Mesenchymal stem cell (in vitro differentiated cells and primary cell): ENCODE data around the gene TTC1.
"Not testable (repeated sequence)": the region's sequence is repeated elsewhere in the genome, so short reads cannot be mapped to it uniquely, and the experiment has no call there.

Experiments
- DNase-seq: peaks from one replicate; pipeline ENCODE4 v3.0.0-alpha.2; 2013
- H2AFZ ChIP-seq: one replicate; pipeline ENCODE4 v1.6.1; 2013; ENCODE audit warnings: low read depth, mild to moderate bottlenecking, control low read depth, inconsistent platforms, low read length, moderate library complexity
- H2AK5ac ChIP-seq: 2 replicates; pipeline ENCODE4 v1.6.1; 2013; ENCODE audit warnings: low read length, moderate library complexity, mild to moderate bottlenecking, inconsistent platforms; ENCODE audit not compliant: severe bottlenecking
- H2BK120ac ChIP-seq: one replicate; pipeline ENCODE4 v1.6.1; 2013; ENCODE audit warnings: low read depth, mild to moderate bottlenecking, inconsistent platforms, low read length, moderate library complexity
- H2BK12ac ChIP-seq, 2 experiments: one replicate each; pipeline ENCODE4 v1.6.1; 2013; ENCODE audit warnings: inconsistent platforms in 2 of 2, low read length in 2 of 2, mild to moderate bottlenecking in 2 of 2, moderate library complexity in 2 of 2, control low read depth in 1 of 2
- H2BK15ac ChIP-seq: one replicate; pipeline ENCODE4 v1.6.1; 2013; ENCODE audit warnings: mild to moderate bottlenecking, low read depth, inconsistent platforms; ENCODE audit not compliant: poor library complexity, severe bottlenecking
- H2BK5ac ChIP-seq: 2 replicates; pipeline ENCODE4 v1.6.1; 2013; ENCODE audit warnings: low read depth, mild to moderate bottlenecking, low read length, control low read depth, inconsistent platforms; ENCODE audit not compliant: poor library complexity, severe bottlenecking
- H3K14ac ChIP-seq, 2 experiments: one replicate each; pipeline ENCODE4 v1.6.1; 2013; ENCODE audit warnings: inconsistent platforms in 2 of 2, low read length in 2 of 2, control low read depth in 1 of 2, mild to moderate bottlenecking in 1 of 2, moderate library complexity in 1 of 2
- H3K18ac ChIP-seq, 2 experiments: one replicate each; pipeline ENCODE4 v1.6.1; 2013; ENCODE audit warnings: inconsistent platforms in 2 of 2, low read length in 2 of 2, control low read depth in 1 of 2, low read depth in 1 of 2, mild to moderate bottlenecking in 1 of 2
- H3K23ac ChIP-seq, 2 experiments: one replicate each; pipeline ENCODE4 v1.6.1; 2013; ENCODE audit warnings: inconsistent platforms in 2 of 2, low read length in 2 of 2, mild to moderate bottlenecking in 2 of 2, moderate library complexity in 2 of 2, control low read depth in 1 of 2
- H3K27ac ChIP-seq: 2 replicates; pipeline ENCODE4 v1.5.1; 2013; ENCODE audit warnings: mild to moderate bottlenecking, moderate library complexity, low read length, control low read depth, inconsistent platforms; ENCODE audit not compliant: poor library complexity, severe bottlenecking
- H3K27me3 ChIP-seq, 2 experiments: 2 replicates each; pipeline versions ENCODE4 v1.6.1 to v1.7.0; 2013; ENCODE audit warnings: low read length in 2 of 2, mild to moderate bottlenecking in 2 of 2, moderate library complexity in 2 of 2, control low read depth in 1 of 2, inconsistent platforms in 1 of 2; ENCODE audit not compliant: control insufficient read depth in 1 of 2, insufficient read depth in 1 of 2
- H3K36me3 ChIP-seq, 2 experiments: 2 replicates each; pipeline versions ENCODE4 v1.6.1 to v1.7.0; 2013; ENCODE audit warnings: low read length in 2 of 2, control low read depth in 1 of 2, inconsistent platforms in 1 of 2, low read depth in 1 of 2, mild to moderate bottlenecking in 1 of 2; ENCODE audit not compliant: insufficient read depth in 2 of 2, control insufficient read depth in 1 of 2
- H3K4ac ChIP-seq, 2 experiments: one replicate each; pipeline ENCODE4 v1.6.1; 2013; ENCODE audit warnings: inconsistent platforms in 2 of 2, low read length in 2 of 2, mild to moderate bottlenecking in 2 of 2, moderate library complexity in 2 of 2, control low read depth in 1 of 2, low read depth in 1 of 2
- H3K4me1 ChIP-seq: 2 replicates; pipeline ENCODE4 v1.6.1; 2013; ENCODE audit warnings: low read depth, low read length, control low read depth; ENCODE audit not compliant: control insufficient read depth, insufficient read depth
- H3K4me2 ChIP-seq: 2 replicates; pipeline ENCODE4 v1.6.1; 2013; ENCODE audit warnings: low read length, mild to moderate bottlenecking, inconsistent platforms; ENCODE audit not compliant: poor library complexity, severe bottlenecking
- H3K4me3 ChIP-seq, 2 experiments: 2 replicates each; pipeline versions ENCODE4 v1.5.1 to v1.7.0; 2013; ENCODE audit warnings: low read length in 2 of 2, mild to moderate bottlenecking in 2 of 2, control low read depth in 1 of 2, low read depth in 1 of 2; ENCODE audit not compliant: insufficient read depth in 1 of 2
- H3K79me1 ChIP-seq: replicated peaks from 2 replicates; pipeline ENCODE4 v1.6.1; 2013; ENCODE audit warnings: mild to moderate bottlenecking, control low read depth, low read length, inconsistent platforms; ENCODE audit not compliant: poor library complexity, severe bottlenecking
- H3K9ac ChIP-seq: 2 replicates; pipeline ENCODE4 v1.7.0; 2013; ENCODE audit warnings: mild to moderate bottlenecking, low read length, moderate library complexity
- H3K9me3 ChIP-seq: 2 replicates; pipeline ENCODE4 v1.7.0; 2013; ENCODE audit warnings: mild to moderate bottlenecking, low read length; ENCODE audit not compliant: control insufficient read depth
- H4K8ac ChIP-seq: one replicate; pipeline ENCODE4 v1.6.1; 2013; ENCODE audit warnings: inconsistent platforms, mild to moderate bottlenecking, low read length, moderate library complexity
- H4K91ac ChIP-seq: one replicate; pipeline ENCODE4 v1.6.1; 2013; ENCODE audit warnings: mild to moderate bottlenecking, low read length, inconsistent platforms
- WGBS: methylation state at CpG from one replicate; pipeline ENCODE4 v1.1.7; 2013; ENCODE audit warnings: mixed read lengths; 5-methylcytosine and 5-hydroxymethylcytosine counted together

The TTC1 gene

DNA sequence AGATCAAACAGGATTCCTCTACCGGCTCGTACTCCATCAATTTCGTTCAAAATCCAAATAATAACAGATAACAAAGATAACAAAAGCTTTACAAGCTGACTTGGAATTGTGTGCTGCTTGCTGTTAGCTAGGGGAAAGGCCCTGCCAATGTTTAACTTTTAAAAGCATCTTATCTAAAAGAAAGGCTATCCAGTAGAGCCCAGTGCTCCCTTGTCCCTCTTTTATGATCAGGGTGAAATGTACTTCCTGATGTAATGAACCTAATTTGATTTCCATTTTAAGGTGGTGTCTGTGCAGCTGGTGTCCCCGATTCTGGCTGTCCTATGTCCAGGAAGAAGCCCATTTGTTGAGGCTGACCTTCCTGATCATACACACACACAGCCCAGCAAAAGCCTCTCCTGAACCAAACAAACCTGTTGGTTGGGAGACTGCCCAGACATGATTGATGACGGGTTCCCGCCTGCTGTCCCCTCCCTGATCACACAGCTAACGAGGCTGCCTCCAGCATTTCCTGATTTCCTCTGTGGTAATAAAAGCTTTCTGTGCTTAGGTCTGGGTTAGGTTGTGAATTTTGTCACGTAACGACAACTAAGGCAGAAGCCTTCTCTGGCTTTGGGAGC lies 56.2 kb downstream of the TTC1 start:
- H4K91ac ChIP-seq: no peak overlapping the region
- no peaks in the 10 kb centered on the region for H3K27me3 ChIP-seq
- H2AK5ac ChIP-seq: no peak overlapping the region
- peak overlapping the region in 1 of 2 experiments; percentile 53 for H3K18ac ChIP-seq
- no peak overlapping the region for H3K4ac ChIP-seq
- H3K36me3 ChIP-seq: peaks cover 32 to 52% of the 10 kb centered on the region in 2 experiments
- WGBS: 34% methylated on average over 9 of the region's 9 CpGs
- H3K4me3 ChIP-seq: no peak overlapping the region
- no peak overlapping the region for H2AFZ ChIP-seq
- no peaks in the 10 kb centered on the region for H3K9me3 ChIP-seq
- H2BK15ac ChIP-seq: no peak overlapping the region
- H2BK5ac ChIP-seq: no peak overlapping the region
- H2BK120ac ChIP-seq: no peak overlapping the region
- H2BK12ac ChIP-seq: peak overlapping the region in 1 of 2 experiments; percentile 17
- DNase-seq: no peak
- no peak overlapping the region for H3K14ac ChIP-seq
- peaks cover 2% of the 10 kb centered on the region for H3K4me1 ChIP-seq
- no peak overlapping the region for H3K23ac ChIP-seq
- no peak overlapping the region for H3K9ac ChIP-seq
- H3K27ac ChIP-seq: no peak overlapping the region
- peaks cover 8% of the 10 kb centered on the region for H3K79me1 ChIP-seq
- H4K8ac ChIP-seq: no peak overlapping the region
- no peak overlapping the region for H3K4me2 ChIP-seq

DNA sequence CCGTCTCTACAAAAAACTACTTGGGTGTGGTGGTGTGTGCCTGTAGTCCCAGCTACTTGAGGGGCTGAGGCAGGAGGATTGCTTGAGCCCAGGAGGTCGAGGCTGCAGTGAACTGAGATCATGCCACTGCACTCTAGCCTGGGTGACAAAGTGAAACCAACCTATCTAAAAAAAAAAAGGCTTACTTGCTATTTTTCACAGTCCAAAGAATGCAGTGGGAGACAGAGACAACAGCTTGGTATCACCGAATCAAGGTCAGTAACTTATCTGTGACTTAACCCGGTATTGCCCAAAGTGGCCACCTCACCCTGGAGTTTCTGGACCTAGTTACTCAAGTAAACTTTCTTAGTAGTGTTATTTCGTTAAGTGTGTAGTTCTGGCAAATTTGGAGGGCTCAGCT lies 60.2 kb downstream of the TTC1 start:
- H2AK5ac ChIP-seq, H3K14ac ChIP-seq, H4K8ac ChIP-seq, H3K27ac ChIP-seq, H2BK120ac ChIP-seq, H2BK15ac ChIP-seq, H2BK5ac ChIP-seq, H3K4me2 ChIP-seq, H3K4me3 ChIP-seq, H3K18ac ChIP-seq, H3K9ac ChIP-seq, H2BK12ac ChIP-seq, H3K4ac ChIP-seq, DNase-seq, H3K23ac ChIP-seq, H3K27me3 ChIP-seq, H3K9me3 ChIP-seq, H3K79me1 ChIP-seq, H2AFZ ChIP-seq, H4K91ac ChIP-seq, H3K4me1 ChIP-seq: not testable (repeated sequence)
- H3K36me3 ChIP-seq: peaks cover 12 to 31% of the 10 kb centered on the region in 2 experiments
- WGBS: 98% methylated on average over 4 of the region's 5 CpGs

DNA sequence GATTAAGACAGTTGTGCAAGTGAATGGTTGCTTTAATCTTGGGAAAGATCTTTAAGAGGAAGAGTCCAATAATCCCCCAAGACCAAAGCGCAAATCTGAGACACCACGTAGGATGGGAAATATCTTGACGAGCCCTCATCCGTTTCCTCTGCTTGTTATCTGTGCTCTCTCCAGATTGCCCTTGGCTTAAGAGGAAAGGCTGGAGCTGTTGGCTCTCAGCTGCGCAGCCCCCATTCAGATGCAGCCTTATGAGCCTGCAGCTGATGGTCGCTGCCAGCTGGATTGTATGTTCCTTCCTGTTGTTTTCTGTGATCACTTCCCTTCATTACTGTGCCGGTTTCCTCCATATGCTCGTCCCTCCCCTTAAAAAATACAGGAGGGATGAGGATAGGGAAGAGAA lies 62.6 kb downstream of the TTC1 start:
- Histone ChIP-seq H2AK5ac (no peak overlapping the region), H2BK5ac (no peak overlapping the region), H3K23ac (no peak overlapping the region), H3K79me1 (no peaks in the 10 kb centered on the region), H3K27ac (no peak overlapping the region), H3K9ac (no peak overlapping the region), H3K4me2 (no peak overlapping the region), H4K91ac (no peak overlapping the region), H2BK15ac (no peak overlapping the region), H3K4me1 (no peaks in the 10 kb centered on the region), H2BK12ac (no peak overlapping the region), H3K36me3 (peaks cover 5 to 16% of the 10 kb centered on the region in 2 experiments), H3K14ac (no peak overlapping the region), H3K18ac (no peak overlapping the region), H3K4ac (no peak overlapping the region), H3K27me3 (no peaks in the 10 kb centered on the region), H2BK120ac (no peak overlapping the region), H4K8ac (no peak overlapping the region), H2AFZ (no peak overlapping the region), H3K4me3 (no peak overlapping the region), H3K9me3 (no peaks in the 10 kb centered on the region)
- peak; percentile 89 for DNase-seq
- WGBS: 42% methylated on average over 5 of the region's 8 CpGs

DNA sequence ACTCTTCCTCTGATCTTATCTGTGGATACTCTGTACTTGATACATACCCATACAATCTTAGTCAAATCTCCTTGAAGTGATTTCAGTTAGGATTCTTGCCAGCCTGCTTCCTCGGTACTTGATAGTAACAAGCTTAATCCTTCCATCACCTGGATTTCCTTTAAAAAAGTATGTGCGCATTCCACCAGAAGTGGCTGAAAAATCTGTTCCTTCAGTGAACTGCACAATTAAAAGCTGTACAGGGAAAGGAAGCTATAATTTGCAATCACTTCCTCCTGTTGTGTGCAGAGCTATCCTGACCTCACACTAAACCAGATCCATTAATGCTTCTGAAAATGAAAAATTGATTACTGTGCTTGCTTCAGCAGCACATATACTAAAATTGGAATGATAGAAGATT lies 63.0 kb downstream of the TTC1 start:
- H3K79me1 ChIP-seq: no peaks in the 10 kb centered on the region
- no peak overlapping the region for H2BK15ac ChIP-seq
- WGBS: 61% methylated on average over 2 of the region's 2 CpGs
- no peak overlapping the region for H3K4ac ChIP-seq
- no peaks in the 10 kb centered on the region for H3K27me3 ChIP-seq
- no peak overlapping the region for H2AK5ac ChIP-seq
- H2AFZ ChIP-seq: no peak overlapping the region
- H3K4me1 ChIP-seq: no peaks in the 10 kb centered on the region
- no peak for DNase-seq
- H3K9me3 ChIP-seq: no peaks in the 10 kb centered on the region
- H3K36me3 ChIP-seq: peaks cover 5 to 17% of the 10 kb centered on the region in 2 experiments
- no peak overlapping the region for H2BK120ac ChIP-seq
- no peak overlapping the region for H3K4me2 ChIP-seq
- no peak overlapping the region for H3K14ac ChIP-seq
- H3K23ac ChIP-seq: no peak overlapping the region
- H3K18ac ChIP-seq: no peak overlapping the region
- no peak overlapping the region for H4K8ac ChIP-seq
- H2BK5ac ChIP-seq: no peak overlapping the region
- no peak overlapping the region for H3K4me3 ChIP-seq
- no peak overlapping the region for H3K27ac ChIP-seq
- no peak overlapping the region for H2BK12ac ChIP-seq
- no peak overlapping the region for H3K9ac ChIP-seq
- H4K91ac ChIP-seq: no peak overlapping the region
